HG03139 (cell line): ENCODE results near the gene YARS1.

Experiments
- ATAC-seq: cut with Tn5 transposase; IDR thresholded peaks from one replicate; pipeline ENCODE4 v1.9.1; 2021; ENCODE audit not compliant: unreplicated experiment

YARS1 gene

GRCh38 chr1:32766328-32766972 is 50.7 kb downstream of the YARS1 start:
- no peak for ATAC-seq

GRCh38 chr1:32765570-32766327 is 51.4 kb downstream of the YARS1 start:
- ATAC-seq, result no peak

GRCh38 chr1:32764826-32765569 is 52.2 kb downstream of the YARS1 start:
- no peak for ATAC-seq

- ATAC-seq, result no peak
Measured at GRCh38 chr1:32763221-32763620, 53.9 kb downstream of the YARS1 start.

GRCh38 chr1:32761936-32762335 is 55.2 kb downstream of the YARS1 start:
- ATAC-seq, result no peak

- ATAC-seq, result no peak
Measured at GRCh38 chr1:32761253-32761877, 55.8 kb downstream of the YARS1 start.

- ATAC-seq, result no peak
Measured at GRCh38 chr1:32759997-32760623, 57.0 kb downstream of the YARS1 start.

GRCh38 chr1:32759521-32759981 is 57.6 kb downstream of the YARS1 start:
- ATAC-seq, result no peak

- no peak for ATAC-seq
Measured at GRCh38 chr1:32758795-32759430, 58.2 kb downstream of the YARS1 start.

- no peak for ATAC-seq
Measured at GRCh38 chr1:32758177-32758794, 58.9 kb downstream of the YARS1 start.

- ATAC-seq, result no peak
Measured at GRCh38 chr1:32757213-32757895, 59.8 kb downstream of the YARS1 start.

- no peak for ATAC-seq
Measured at GRCh38 chr1:32755810-32756159, 61.4 kb downstream of the YARS1 start.

- ATAC-seq, result no peak
Measured at GRCh38 chr1:32755098-32755809, 61.9 kb downstream of the YARS1 start.

GRCh38 chr1:32754317-32755097 is 62.7 kb downstream of the YARS1 start:
- no peak for ATAC-seq

GRCh38 chr1:32753532-32754316 is 63.4 kb downstream of the YARS1 start:
- no peak for ATAC-seq

GRCh38 chr1:32749771-32750170 is 67.4 kb downstream of the YARS1 start:
- ATAC-seq, result no peak

- ATAC-seq, result no peak
Measured at GRCh38 chr1:32749332-32749731, 67.8 kb downstream of the YARS1 start.
